DMS153 treated with DMSO at 0.1 percent for 48 hours (cell line): ENCODE data around the gene PLPP7.
"Not testable (repeated sequence)": the region's sequence is repeated elsewhere in the genome, so short reads cannot be mapped to it uniquely, and the experiment has no call there.

ENCODE experiments used
- DNase-seq: peaks from one replicate; lab custom pipeline; 2025; ENCODE audit not compliant: unreplicated experiment; lab: John Stamatoyannopoulos, UW

The PLPP7 gene

GRCh38 chr9:131289301-131290035, at the start of gene PLPP7:
PLPP7 (plus strand) TSS chr9:131289723; CDS start chr9:131289998, 275 bp downstream.
- peak; percentile 23 for DNase-seq

DNA sequence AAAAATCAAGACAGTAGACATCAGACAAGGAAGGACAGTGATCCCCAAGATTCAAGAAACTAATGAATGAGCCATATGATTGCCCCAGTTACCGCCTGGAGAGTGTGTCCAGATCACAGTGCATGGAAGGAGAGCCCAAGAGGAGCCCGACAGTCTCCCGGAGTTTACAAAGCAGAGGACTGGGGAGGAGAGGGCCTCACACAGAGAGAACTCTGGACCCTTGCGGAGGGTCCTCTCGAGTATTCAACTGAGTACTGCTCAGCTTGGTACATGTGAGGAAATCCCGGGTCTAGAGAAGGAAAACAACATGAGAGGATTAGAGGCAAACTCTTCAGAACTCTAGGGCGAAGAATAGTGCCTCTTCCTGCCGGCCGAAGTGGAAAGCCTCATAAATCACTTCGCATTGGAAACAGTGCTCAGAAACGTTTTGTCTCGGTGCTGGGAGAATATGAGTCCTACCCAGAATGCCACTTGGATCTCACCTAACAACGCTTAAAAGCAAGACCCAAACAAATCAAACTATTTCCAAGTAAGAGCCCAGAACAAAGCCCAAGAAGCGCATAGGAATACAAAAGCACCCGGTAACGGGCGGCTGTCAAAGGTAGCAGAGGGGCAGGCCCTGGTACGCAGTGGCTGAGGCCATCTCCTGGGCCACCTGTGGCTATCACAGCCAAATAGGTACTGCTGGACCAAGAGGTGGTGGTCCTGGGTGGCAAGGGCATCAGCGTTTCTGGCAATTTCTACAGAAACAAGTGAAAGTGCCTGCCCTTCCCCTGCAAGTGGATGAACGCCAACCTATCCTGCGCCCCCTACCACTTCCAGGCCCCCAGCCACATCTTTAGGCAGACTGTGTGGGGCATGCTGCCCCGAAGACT, 49.2 kb upstream of the PLPP7 start:
- DNase-seq: no peak

DNA sequence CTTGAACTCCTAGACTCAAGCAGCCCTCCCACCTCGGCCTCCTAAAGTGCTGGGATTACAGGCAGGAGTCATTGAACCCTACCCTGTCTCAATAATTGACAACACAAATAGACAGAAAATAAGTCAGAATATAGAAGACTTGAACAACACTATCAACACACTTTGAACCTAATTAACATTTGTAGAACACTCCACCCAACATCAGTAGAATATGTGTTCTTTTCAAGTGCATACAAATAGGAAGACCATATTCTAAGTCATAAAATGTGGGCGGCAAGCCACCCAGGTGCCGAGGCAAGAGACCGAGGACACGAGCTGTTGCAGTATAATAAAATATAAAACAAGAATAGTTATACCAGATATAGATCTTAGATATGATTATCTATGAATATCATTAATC, 45.2 kb upstream of the PLPP7 start:
- DNase-seq: not testable (repeated sequence)

- no peak for DNase-seq
Observed at GRCh38 chr9:131246618-131247017, 42.9 kb upstream of the PLPP7 start.

DNA sequence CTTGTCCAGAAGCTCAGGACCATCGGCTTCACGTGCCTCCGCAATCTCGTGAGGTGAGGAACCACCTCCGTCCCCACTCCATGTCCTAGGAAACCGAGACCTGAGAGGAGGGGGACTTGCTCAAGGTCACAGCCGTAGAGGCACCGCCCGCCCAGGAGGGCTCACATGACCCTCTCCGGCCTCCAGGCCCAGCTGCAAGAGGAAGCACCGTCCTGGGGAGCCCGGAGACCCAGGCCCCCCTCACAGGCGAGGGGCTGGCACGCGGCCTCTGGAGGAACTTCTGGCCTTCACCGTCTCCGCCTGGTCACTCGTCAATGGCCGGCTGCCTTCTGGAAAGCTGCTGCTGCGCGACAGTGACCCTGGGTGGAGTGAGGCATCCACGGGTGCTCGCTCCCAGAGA, 37.4 kb upstream of the PLPP7 start:
- DNase-seq: no peak

- no peak for DNase-seq
Observed at GRCh38 chr9:131253891-131254491, 35.5 kb upstream of the PLPP7 start.

- no peak for DNase-seq
Observed at GRCh38 chr9:131254626-131255025, 34.9 kb upstream of the PLPP7 start.

DNA sequence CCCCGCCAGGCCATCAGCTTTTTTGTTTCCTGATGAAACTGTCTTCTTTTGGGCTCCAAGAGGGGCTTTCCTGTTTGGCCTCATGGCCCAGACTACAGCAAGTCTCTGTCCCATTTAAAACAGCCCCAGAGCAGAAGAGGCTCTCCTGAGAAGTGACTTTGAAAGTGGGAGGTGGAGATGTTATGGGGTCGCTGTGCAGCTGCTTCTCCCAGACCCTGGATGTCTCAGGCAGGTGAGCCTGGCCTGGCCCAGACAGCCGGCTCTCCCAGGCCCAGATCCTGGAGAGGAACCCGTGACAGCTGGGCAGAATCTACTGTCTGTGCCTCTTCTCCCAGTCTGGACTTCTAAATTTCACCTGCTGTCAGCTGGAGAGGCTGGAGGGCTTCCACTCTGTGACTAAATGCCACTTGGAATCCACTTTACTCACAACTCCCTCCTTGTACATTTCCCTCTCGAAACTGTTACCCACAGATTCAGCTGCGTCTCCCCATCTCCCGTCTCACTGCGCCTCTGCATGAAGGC, 33.8 kb upstream of the PLPP7 start:
- no peak for DNase-seq

DNA sequence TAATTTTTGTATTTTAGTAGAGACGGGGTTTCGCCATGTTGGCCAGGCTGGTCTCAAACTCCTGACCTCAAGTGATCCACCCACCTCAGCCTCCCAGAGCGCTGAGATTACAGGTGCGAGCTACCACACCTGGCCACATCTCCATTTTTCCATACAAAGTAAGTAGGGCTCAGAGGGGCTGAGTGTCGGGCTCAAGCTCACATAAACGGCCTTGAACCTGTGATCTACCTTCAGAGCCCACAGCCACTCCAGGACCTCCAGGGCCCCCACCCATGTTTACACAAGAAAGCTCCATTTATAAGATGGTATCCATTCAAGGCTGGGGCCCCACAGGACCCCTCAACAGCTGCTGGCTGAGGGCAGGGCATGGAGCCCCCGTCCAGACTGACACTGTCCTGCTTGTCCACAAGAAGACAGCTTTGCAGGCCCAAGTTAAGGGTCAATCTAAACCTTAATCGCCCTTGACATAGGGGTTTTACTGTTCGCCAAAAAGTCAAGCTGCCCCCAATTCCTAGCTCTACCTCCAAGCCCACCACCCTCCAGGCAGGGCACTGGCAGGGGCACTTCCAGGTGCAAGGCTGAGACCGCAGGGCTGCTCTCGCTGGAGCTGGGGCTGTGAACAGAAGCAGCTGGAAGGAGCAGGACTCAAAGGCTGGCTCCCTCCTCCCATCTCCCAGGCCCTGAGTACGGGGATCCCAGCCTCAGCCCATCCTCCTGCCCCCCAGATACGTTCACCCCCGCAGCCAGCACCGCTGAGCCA, 32.1 kb upstream of the PLPP7 start:
- no peak for DNase-seq

GRCh38 chr9:131258186-131258585, 31.3 kb upstream of the PLPP7 start:
- no peak for DNase-seq

- DNase-seq: no peak
Observed at GRCh38 chr9:131258698-131259431, 30.7 kb upstream of the PLPP7 start.

GRCh38 chr9:131259432-131259898, 30.1 kb upstream of the PLPP7 start:
- DNase-seq: no peak

- DNase-seq: no peak
Observed at GRCh38 chr9:131259916-131260597, 29.5 kb upstream of the PLPP7 start.

- no peak for DNase-seq
Observed at GRCh38 chr9:131260751-131261452, 28.6 kb upstream of the PLPP7 start.

- DNase-seq: no peak
Observed at GRCh38 chr9:131262327-131263032, 27.0 kb upstream of the PLPP7 start.

- not testable (repeated sequence) for DNase-seq
Observed at GRCh38 chr9:131263033-131263343, 26.5 kb upstream of the PLPP7 start.

DNA sequence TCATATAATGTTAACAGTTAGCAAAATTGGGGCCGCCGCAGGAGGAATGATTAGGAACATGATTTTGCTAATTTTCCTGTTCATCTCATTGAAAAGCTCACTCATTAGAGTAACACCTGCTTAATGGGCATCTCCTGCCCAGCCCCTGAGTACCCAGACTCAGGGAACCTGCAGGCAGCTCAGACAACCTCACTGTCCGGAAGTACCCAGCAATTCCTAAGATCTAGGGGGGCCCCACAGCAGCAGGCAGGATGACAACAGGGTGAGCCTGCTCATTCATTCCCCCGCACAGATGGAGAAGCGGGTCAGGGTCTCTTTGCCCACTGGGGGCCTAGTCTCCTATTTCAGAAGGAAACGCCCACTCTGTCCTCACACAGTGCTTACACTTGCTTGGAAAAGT, 25.8 kb upstream of the PLPP7 start:
- no peak for DNase-seq

DNA sequence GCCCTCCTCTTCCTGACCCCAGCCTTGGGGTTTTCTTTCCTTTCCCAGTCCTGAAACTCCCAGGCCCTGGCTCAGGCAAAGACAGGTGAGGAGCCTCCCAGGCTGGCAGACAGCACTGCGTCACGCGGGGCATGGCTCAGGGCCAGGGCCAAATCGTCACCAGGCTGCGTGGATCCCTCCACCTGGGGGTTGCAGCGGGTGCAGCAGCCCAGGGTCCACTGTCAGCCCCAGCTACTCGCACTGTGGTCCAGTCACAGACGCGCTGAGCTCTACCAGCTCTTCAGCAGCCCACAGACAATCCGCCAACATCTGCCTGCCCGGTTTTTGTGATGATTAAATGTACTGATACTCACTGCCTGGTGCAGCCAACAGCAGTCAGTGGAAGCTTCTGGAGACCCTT, 25.3 kb upstream of the PLPP7 start:
- DNase-seq: no peak
